IMR-90 (cell line): ENCODE results near the gene LRP3. TPM values are rescaled to one million over a fixed set of nuclear protein-coding genes. Genes with fewer than 3 reads are reported as not detected.

Source experiments
- ATAC-seq: fragments of 200-7000 bp; cut with Tn5 transposase; 2 replicates; pipeline ENCODE4 v1.9.1; 2020; ENCODE audit warnings: low read depth, mild to moderate bottlenecking, moderate library complexity
- BruUV-seq: library from RNA; stranded (reverse); fragments of 400-500 nt; replicated peaks from 2 replicates; lab custom pipeline; 2021; lab: Mats Ljungman, UMichigan
- CTCF ChIA-PET: fragments of 300-600 bp; formaldehyde crosslinking; extraction: SDS; loops from one replicate; lab custom pipeline; 2021; ENCODE audit warnings: antibody characterized with exemption; lab: Yijun Ruan, JAX
- POLR2A ChIA-PET: fragments of 300-600 bp; sonication (Branson Sonifier 250); formaldehyde crosslinking; loops from one replicate; lab custom pipeline; 2022; ENCODE audit warnings: antibody characterized with exemption; ENCODE audit not compliant: unreplicated experiment; lab: Charles Lee
- DNase-seq: peaks from one replicate; pipeline ENCODE4 v3.0.0; 2013
- H2AFZ ChIP-seq: replicated peaks from 2 replicates; pipeline ENCODE3; 2013; ENCODE audit warnings: low read length, mild to moderate bottlenecking; ENCODE audit not compliant: poor library complexity
- H2AK5ac ChIP-seq: 2 replicates; pipeline ENCODE4 v1.6.1; 2013; ENCODE audit warnings: low read depth, low read length, inconsistent platforms
- H2AK9ac ChIP-seq: replicated peaks from 2 replicates; pipeline ENCODE3; 2013; ENCODE audit warnings: mild to moderate bottlenecking, low read depth, low read length, moderate library complexity; ENCODE audit not compliant: poor library complexity
- H2BK120ac ChIP-seq: 2 replicates; pipeline ENCODE4 v1.6.1; 2013; ENCODE audit warnings: low read depth, low read length, inconsistent platforms
- H2BK15ac ChIP-seq: 3 replicates; pipeline ENCODE4 v1.6.1; 2013; ENCODE audit warnings: low read depth, low read length, inconsistent platforms
- H2BK20ac ChIP-seq: 2 replicates; pipeline ENCODE4 v1.6.1; 2013; ENCODE audit warnings: low read depth, mild to moderate bottlenecking, inconsistent platforms, low read length, moderate library complexity
- H2BK5ac ChIP-seq: 2 replicates; pipeline ENCODE4 v1.6.1; 2013; ENCODE audit warnings: mild to moderate bottlenecking, low read depth, low read length, inconsistent platforms; ENCODE audit not compliant: poor library complexity, severe bottlenecking
- H3K14ac ChIP-seq: replicated peaks from 2 replicates; pipeline ENCODE4 v1.6.1; 2013; ENCODE audit warnings: low read depth, low read length, inconsistent platforms
- H3K18ac ChIP-seq: 2 replicates; pipeline ENCODE4 v1.6.1; 2013; ENCODE audit warnings: low read depth, low read length, control low read depth
- H3K23ac ChIP-seq: 2 replicates; pipeline ENCODE4 v1.6.1; 2013; ENCODE audit warnings: low read depth, low read length, inconsistent platforms
- H3K27ac ChIP-seq: 2 replicates; pipeline ENCODE4 v1.5.1; 2013; ENCODE audit warnings: mild to moderate bottlenecking, control low read depth, low read length; ENCODE audit not compliant: insufficient read depth
- H3K27me3 ChIP-seq: 2 replicates; pipeline ENCODE4 v1.6.1; 2013; ENCODE audit warnings: low read length; ENCODE audit not compliant: control insufficient read depth, insufficient read depth
- H3K36me3 ChIP-seq: 2 replicates; pipeline ENCODE4 v1.6.1; 2013; ENCODE audit warnings: low read length, mixed read lengths; ENCODE audit not compliant: control insufficient read depth, insufficient read depth
- H3K4ac ChIP-seq: 2 replicates; pipeline ENCODE4 v1.6.1; 2013; ENCODE audit warnings: low read depth, low read length, inconsistent platforms
- H3K4me1 ChIP-seq: 2 replicates; pipeline ENCODE4 v1.6.1; 2013; ENCODE audit warnings: low read length, mixed read lengths; ENCODE audit not compliant: control insufficient read depth, insufficient read depth
- H3K4me2 ChIP-seq: 2 replicates; pipeline ENCODE4 v1.6.1; 2013; ENCODE audit warnings: low read depth, mild to moderate bottlenecking, control low read depth, low read length, moderate library complexity
- H3K4me3 ChIP-seq: 2 replicates; pipeline ENCODE4 v1.5.1; 2013; ENCODE audit warnings: low read depth, mild to moderate bottlenecking, control low read depth, low read length, moderate library complexity; ENCODE audit not compliant: insufficient read depth
- H3K56ac ChIP-seq: 2 replicates; pipeline ENCODE4 v1.6.1; 2013; ENCODE audit warnings: low read length, inconsistent platforms; ENCODE audit not compliant: insufficient read depth; ENCODE audit errors: extremely low read depth
- H3K79me1 ChIP-seq, 2 experiments: 2 replicates each; pipeline ENCODE4 v1.6.1; 2013; ENCODE audit warnings: low read length in 2 of 2, inconsistent platforms in 1 of 2, low read depth in 1 of 2
- H3K9ac ChIP-seq: 2 replicates; pipeline ENCODE4 v1.6.1; 2013; ENCODE audit warnings: low read depth, low read length, control low read depth
- H3K9me1 ChIP-seq: 2 replicates; pipeline ENCODE4 v1.6.1; 2013; ENCODE audit warnings: low read length, inconsistent platforms; ENCODE audit not compliant: insufficient read depth
- H3K9me3 ChIP-seq: 2 replicates; pipeline ENCODE4 v1.6.1; 2013; ENCODE audit warnings: low read length; ENCODE audit not compliant: control insufficient read depth, insufficient read depth
- H4K20me1 ChIP-seq: 2 replicates; pipeline ENCODE4 v1.6.1; 2013; ENCODE audit warnings: low read length, inconsistent platforms; ENCODE audit not compliant: insufficient read depth
- H4K5ac ChIP-seq: 2 replicates; pipeline ENCODE4 v1.6.1; 2013; ENCODE audit warnings: mild to moderate bottlenecking, low read depth, low read length, control low read depth
- H4K8ac ChIP-seq, 2 experiments: 2 replicates each; pipeline ENCODE4 v1.6.1; 2013; ENCODE audit warnings: low read depth in 2 of 2, low read length in 2 of 2, control low read depth in 1 of 2, inconsistent platforms in 1 of 2
- H4K91ac ChIP-seq: 2 replicates; pipeline ENCODE4 v1.6.1; 2013; ENCODE audit warnings: low read depth, low read length, inconsistent platforms; ENCODE audit not compliant: insufficient read depth
- BHLHE40 ChIP-seq: fragments of 150-350 bp; IDR thresholded peaks from 2 replicates; pipeline ENCODE4 v1.6.1; 2016; ENCODE audit warnings: mild to moderate bottlenecking, low read depth, low read length
- CEBPB ChIP-seq: IDR thresholded peaks from 2 replicates; pipeline ENCODE4 v1.6.1; 2012; ENCODE audit warnings: low read depth, low read length, improper control_type of control experiment
- CHD1 ChIP-seq: IDR thresholded peaks from 2 replicates; pipeline ENCODE4 v1.6.1; 2012; ENCODE audit warnings: low read depth, low read length, improper control_type of control experiment
- ELK1 ChIP-seq: fragments of 150-350 bp; IDR thresholded peaks from 2 replicates; pipeline ENCODE4 v1.6.1; 2016; ENCODE audit warnings: low read depth, mild to moderate bottlenecking, low read length, moderate library complexity, borderline replicate concordance
- FOS ChIP-seq: fragments of 150-350 bp; IDR thresholded peaks from 2 replicates; pipeline ENCODE4 v1.6.1; 2016; ENCODE audit warnings: low read depth, low read length
- MAFK ChIP-seq: IDR thresholded peaks from 2 replicates; pipeline ENCODE4 v1.6.1; 2012; ENCODE audit warnings: low read depth, low read length, improper control_type of control experiment
- MAZ ChIP-seq: IDR thresholded peaks from 2 replicates; pipeline ENCODE4 v1.6.1; 2012; ENCODE audit warnings: low read depth, mild to moderate bottlenecking, low read length, improper control_type of control experiment, moderate library complexity, borderline replicate concordance
- MXI1 ChIP-seq: IDR thresholded peaks from 2 replicates; pipeline ENCODE4 v1.6.1; 2012; ENCODE audit warnings: low read depth, mild to moderate bottlenecking, low read length, moderate library complexity, borderline replicate concordance
- NFE2L2 ChIP-seq: fragments of 150-350 bp; IDR thresholded peaks from 2 replicates; pipeline ENCODE4 v1.6.1; 2016; ENCODE audit warnings: low read depth, mild to moderate bottlenecking, low read length
- POLR2A ChIP-seq: IDR thresholded peaks from 2 replicates; pipeline ENCODE4 v1.6.1; 2012; ENCODE audit warnings: mild to moderate bottlenecking, low read depth, low read length
- RAD21 ChIP-seq: IDR thresholded peaks from 2 replicates; pipeline ENCODE4 v1.6.1; 2012; ENCODE audit warnings: low read length, improper control_type of control experiment
- RCOR1 ChIP-seq: IDR thresholded peaks from 2 replicates; pipeline ENCODE4 v1.6.1; 2012; ENCODE audit warnings: mild to moderate bottlenecking, low read length, improper control_type of control experiment; ENCODE audit not compliant: insufficient replicate concordance
- SMC3 ChIP-seq: fragments of 150-350 bp; IDR thresholded peaks from 2 replicates; pipeline ENCODE4 v1.6.1; 2016; ENCODE audit warnings: low read depth, mild to moderate bottlenecking, antibody characterized with exemption, low read length, moderate library complexity
- WGBS, 2 experiments: methylation state at CpG; one replicate each; pipeline versions ENCODE4 v1.1.5 to v1.1.7; 2013; ENCODE audit warnings: missing lambda C conversion rate in 2 of 2; ENCODE audit not compliant: insufficient read length in 1 of 2; ENCODE audit errors: extremely low coverage in 2 of 2; 5-methylcytosine and 5-hydroxymethylcytosine counted together
- dilution Hi-C: fragments of 300-500 bp; cut with HindIII; formaldehyde crosslinking; loops from one replicate; pipeline ENCODE4 v1.14.3; 2018; ENCODE audit warnings: low sequenced_read_pairs; ENCODE audit not compliant: unreplicated experiment
- in situ Hi-C: fragments of 300-500 bp; cut with MboI; formaldehyde crosslinking; loops from 3 replicates; pipeline ENCODE4 v1.14.3; 2019; ENCODE audit warnings: low sequenced_read_pairs, inconsistent platforms, mixed read lengths
- intact Hi-C: fragments of 100-400 bp; cut with micrococcal nuclease; formaldehyde crosslinking; loops from 2 replicates; pipeline ENCODE4 v1.10.0; 2022
- polyA plus RNA-seq, 3 experiments: library from polyadenylated mRNA; depleted of rRNA; stranded (reverse); fragments of >200 nt; gene quantifications; 2 replicates each; pipeline ENCODE4 v1.2.3, GENCODE V29; 2012; ENCODE audit warnings: low replicate concordance in 1 of 3
- total RNA-seq: library from RNA; depleted of rRNA; stranded (reverse); fragments of >200 nt; gene quantifications from 2 replicates; pipeline ENCODE4 v1.2.3, GENCODE V29; 2012
- TF ChIP-seq, protein P1 (sequence below): conservative IDR thresholded peaks from 2 replicates; pipeline ENCODE4 v1.5.1; 2012; ENCODE audit warnings: mild to moderate bottlenecking, low read depth, low read length, improper control_type of control experiment

Gene LRP3
- total and polyA plus RNA-seq, 2 of the 4 experiments (the other 2 are of a cell fraction), result 8.4 to 20.2 TPM

- ChIA-PET CTCF (interaction anchor here (0.5 kb wide), 1 partner anchor 796 kb away, joined by 6 read pairs; no protein-coding TSS in a partner anchor), POLR2A (no interaction called here)
- Histone ChIP-seq H3K4me3 (no peak overlapping the region), H3K9me3 (no peaks in the 10 kb centered on the region), H3K4me1 (no peaks in the 10 kb centered on the region), H3K14ac (no peak overlapping the region), H2BK5ac (no peak overlapping the region), H3K23ac (no peak overlapping the region), H3K27ac (no peak overlapping the region), H3K36me3 (no peaks in the 10 kb centered on the region), H3K4me2 (no peak overlapping the region), H3K79me1 (no peaks in the 10 kb centered on the region), H2BK15ac (no peak overlapping the region), H2AK5ac (no peak overlapping the region), H2AK9ac (no peak overlapping the region), H3K9ac (no peak overlapping the region), H2AFZ (no peak overlapping the region), H4K5ac (no peak overlapping the region), H4K91ac (no peak overlapping the region), H3K4ac (no peak overlapping the region), H3K27me3 (peaks cover 10% of the 10 kb centered on the region), H2BK20ac (no peak overlapping the region), H4K20me1 (no peaks in the 10 kb centered on the region), H3K18ac (no peak overlapping the region), H4K8ac (no peak overlapping the region), H3K56ac (no peak overlapping the region), H2BK120ac (no peak overlapping the region), H3K9me1 (0 out of 2 replicates have a peak, but pooled peaks cover 12% of the 10 kb centered on the region)
- DNase-seq, result no peak
- TF ChIP-seq MAZ (no peak), RAD21 (no peak), CEBPB (no peak), MAFK (no peak), POLR2A (no peak), SMC3 (no peak), NFE2L2 (no peak), CHD1 (no peak), FOS (no peak), RCOR1 (no peak), MXI1 (no peak), BHLHE40 (no peak), ELK1 (no peak)
- TF ChIP-seq, protein P1, sequence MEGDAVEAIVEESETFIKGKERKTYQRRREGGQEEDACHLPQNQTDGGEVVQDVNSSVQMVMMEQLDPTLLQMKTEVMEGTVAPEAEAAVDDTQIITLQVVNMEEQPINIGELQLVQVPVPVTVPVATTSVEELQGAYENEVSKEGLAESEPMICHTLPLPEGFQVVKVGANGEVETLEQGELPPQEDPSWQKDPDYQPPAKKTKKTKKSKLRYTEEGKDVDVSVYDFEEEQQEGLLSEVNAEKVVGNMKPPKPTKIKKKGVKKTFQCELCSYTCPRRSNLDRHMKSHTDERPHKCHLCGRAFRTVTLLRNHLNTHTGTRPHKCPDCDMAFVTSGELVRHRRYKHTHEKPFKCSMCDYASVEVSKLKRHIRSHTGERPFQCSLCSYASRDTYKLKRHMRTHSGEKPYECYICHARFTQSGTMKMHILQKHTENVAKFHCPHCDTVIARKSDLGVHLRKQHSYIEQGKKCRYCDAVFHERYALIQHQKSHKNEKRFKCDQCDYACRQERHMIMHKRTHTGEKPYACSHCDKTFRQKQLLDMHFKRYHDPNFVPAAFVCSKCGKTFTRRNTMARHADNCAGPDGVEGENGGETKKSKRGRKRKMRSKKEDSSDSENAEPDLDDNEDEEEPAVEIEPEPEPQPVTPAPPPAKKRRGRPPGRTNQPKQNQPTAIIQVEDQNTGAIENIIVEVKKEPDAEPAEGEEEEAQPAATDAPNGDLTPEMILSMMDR, result no peak
- no TSS peak for BruUV-seq
- dilution Hi-C loops, result no loop called here
- in situ Hi-C loops, result no loop called here
- ATAC-seq, result no peak
- WGBS, 2 experiments, result 39% methylated on average over 5 of the region's 17 CpGs; no CpG with 5 or more reads in 1 of the 2 experiments
- intact Hi-C loops, result no loop called here
Measured at GRCh38 chr19:33251526-33252090, 57.5 kb downstream of the LRP3 start.
